Caki2 (cell line): Measurements from ENCODE around the gene EHD1. TPM values are rescaled to one million over a fixed set of nuclear protein-coding genes. Genes with fewer than 3 reads are reported as not detected.

Source experiments
- DNase-seq: peaks from one replicate; pipeline ENCODE4 v3.0.0-alpha.2; 2015; ENCODE audit warnings: low read depth
- in situ Hi-C: cut with HindIII; loops from 2 replicates; pipeline ENCODE4 v1.10.0; 2016; ENCODE audit warnings: low sequenced_read_pairs, low pct_unique_long_range_greater_than_20kb, mixed read lengths
- total RNA-seq: library from RNA; depleted of rRNA; stranded (reverse); fragments of >200 nt; shearing (Covaris generic); gene quantifications from 2 replicates; pipeline ENCODE4 v1.2.3, GENCODE V29; 2014; ENCODE audit warnings: low replicate concordance

Gene EHD1
- total RNA-seq, 1 experiment from 2014 or later = 53.4 TPM

DNA sequence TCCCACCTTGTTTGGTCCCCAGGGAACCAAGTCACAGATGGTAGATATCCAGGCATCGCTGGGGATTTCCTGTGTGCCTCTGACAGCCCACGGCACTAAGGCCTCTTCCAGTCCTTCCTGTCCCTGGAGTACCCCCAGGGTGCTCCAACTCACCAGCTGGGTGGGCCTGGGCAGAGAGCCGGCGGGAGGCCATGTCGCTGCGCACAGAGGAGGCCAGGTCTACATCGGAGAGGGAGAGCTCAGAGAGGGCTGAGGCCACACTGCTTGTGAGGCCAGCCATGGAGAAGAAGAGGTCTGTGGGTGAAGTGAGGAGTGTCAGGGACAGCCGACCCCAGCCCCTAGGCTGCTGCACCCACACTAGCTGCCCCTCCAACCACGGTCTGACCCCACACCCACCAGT lies 33.3 kb upstream of the EHD1 start:
- in situ Hi-C loops = no loop called here
- no peak for DNase-seq

DNA sequence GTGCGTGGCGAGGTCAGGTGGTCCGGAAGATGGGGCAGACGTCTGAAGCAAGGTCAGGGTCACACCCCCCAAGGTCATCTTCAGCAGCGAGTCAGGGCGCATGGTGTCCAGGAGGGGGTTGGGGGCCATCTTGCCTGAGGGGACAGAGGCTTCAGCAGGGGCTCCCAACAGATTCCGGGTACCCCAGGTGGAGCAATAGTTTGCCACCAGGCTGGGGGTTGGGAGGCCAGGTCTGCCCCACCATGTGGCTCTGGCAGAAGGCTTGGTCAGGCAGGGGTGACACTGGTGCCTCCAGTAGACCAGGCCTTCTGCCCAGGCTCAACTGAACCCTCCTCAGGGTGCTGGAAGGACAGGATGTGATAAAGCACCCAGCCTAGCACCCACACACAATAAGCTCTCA lies 32.7 kb upstream of the EHD1 start:
- no peak for DNase-seq
- in situ Hi-C loops = no loop called here

DNA sequence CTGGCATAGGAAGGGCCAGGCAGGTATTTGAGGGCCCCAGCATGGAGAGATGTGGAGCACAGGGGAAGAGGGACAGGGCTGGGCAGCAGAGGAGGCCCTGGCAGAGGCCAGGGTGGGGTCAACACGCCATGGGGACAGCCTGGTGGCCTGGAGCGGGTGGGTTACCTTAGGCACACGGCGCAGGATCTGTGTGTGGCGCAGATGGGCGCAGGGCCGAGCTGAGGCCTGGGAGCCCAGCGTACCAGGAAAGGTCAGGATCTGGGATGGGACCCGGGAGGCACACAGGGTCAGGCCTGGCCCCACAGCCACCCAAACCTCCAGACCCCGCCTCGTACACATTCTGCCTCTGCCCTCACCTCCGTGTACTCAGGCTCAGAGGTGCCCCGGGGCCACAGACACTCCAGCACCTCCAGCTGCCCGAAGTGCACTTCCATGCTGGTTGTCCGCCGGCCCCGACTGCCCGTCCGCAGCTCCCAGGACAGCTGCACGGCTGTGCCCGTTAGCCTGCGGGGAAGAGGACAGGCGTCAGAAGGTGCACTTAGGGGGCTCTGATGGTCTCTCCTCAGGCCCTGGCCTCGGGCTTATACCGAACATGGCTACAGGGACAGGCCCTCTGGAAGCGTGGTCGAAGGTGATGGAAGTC lies 32.2 kb upstream of the EHD1 start:
- in situ Hi-C loops = no loop called here

GRCh38 chr11:64909653-64910343 lies 31.4 kb upstream of the EHD1 start:
- DNase-seq = no peak
- in situ Hi-C loops = no loop called here

More for the DNA sequence above, 32.2 kb upstream of the EHD1 start:
- DNase-seq = no peak

DNA sequence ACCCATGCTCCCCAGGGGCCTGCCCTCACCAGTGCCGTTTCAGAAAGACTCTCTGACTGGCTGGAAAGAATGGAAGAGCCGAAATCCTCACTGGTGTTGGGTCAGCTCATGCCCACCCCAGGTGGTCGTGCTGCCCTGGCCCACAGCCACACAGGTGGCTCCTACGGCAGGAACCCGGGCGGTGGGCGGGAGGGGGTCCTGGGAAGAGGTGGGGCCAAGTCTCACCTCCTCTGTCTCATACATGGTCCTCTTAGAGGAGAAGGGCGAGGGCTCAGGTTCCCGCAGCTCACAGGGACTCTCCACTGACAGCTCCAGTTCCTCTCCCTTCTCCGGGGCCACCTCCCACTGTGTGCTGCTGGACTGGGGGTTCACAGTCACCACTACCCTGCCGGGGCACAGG lies 30.3 kb upstream of the EHD1 start:
- in situ Hi-C loops = no loop called here
- DNase-seq = no peak

DNA sequence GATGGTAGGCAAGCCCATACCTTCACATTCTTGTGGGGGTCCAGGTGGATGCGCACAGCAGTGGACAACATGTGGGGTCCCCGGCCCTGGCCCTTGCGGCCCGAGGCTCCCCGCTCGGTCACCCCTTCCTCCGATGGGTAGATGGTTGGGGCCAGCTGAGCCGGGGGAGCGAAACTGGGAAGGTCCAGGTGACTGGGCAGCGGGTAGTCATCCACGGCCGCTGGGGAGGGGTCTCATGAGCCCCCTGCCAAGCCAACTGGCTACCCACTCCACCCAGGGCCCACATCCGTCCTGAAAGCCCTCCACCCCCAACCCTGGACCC lies 27.9 kb upstream of the EHD1 start:
- in situ Hi-C loops = no loop called here
- no peak for DNase-seq

DNA sequence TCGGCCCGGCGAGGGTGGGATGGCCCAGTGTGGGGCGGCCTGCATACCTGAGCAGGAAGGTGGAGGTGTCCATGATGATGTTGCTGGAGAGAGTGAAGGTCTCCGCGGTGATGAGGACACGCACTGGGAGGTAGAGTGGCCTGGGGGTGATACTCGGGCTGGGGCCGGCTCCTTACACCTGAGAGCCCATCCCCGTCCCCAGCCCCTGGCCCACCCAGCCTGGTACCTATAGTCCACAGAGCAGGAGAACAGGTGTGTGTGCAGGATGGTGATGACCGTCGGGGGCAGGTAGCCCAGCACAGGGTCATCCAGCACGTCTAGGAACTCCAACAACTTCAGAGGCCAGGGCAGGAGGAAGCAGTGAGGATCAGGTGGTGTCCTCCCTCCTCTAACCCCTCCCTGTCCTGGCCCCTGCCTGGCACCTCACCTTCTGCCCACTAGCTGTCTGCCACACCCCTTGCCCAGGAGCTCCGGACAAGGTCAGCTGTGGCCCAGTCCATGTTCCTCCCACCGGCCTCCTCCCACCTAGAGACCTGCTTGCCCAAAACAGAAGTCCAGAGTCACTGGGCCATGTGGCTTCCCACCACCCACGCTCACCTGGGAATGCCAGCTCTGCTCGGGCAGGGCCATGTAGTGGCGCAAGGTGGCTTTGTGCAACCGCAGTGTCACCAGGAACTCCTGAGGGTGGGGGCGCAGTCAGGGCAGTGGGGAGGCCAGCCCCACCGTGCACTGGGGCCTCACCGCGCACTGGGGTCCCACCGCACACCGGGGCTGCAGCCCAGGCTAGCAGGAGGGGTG lies 27.3 kb upstream of the EHD1 start:
- no peak for DNase-seq
- in situ Hi-C loops = no loop called here

GRCh38 chr11:64903291-64903833 lies 24.9 kb upstream of the EHD1 start:
- in situ Hi-C loops = no loop called here
- DNase-seq = no peak

DNA sequence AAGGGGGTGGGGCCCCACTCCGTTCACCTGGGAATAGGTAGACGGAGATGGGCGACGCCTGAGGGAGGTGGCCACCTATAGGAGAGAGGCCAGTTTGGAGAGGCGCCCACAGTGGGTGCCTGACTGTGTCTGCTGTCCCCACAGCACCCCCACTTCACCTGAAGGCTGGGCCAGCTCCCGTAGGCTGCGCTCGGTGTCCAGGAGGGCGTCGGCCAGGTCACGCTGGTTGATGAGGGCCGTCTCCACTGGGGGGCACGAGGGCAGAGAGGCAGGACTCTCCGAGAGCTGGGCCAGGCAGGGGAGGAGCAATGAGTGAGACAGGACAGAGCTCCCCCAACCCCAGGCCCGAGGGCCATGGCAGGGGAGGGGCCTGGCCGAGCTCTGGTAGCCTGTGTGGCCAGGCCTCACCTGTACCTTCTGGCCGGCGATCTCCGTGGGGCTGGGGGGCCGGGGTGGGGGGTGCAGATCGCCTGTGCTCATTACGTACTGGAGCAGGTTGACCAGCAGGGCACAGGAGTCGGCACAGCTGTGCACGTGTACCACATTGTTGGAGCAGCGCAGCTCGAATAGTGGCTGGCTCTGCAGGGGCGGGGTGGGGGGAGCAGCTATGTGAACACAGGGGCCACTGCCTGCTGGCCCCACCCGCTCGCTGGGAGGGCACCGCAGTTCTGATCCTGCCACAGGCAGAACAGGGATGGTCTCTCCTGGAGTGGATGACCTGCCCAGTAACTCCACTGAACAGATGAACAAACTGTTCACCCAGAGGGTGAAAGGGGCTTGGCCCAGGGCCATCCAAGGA lies 23.9 kb upstream of the EHD1 start:
- DNase-seq = no peak
- in situ Hi-C loops = no loop called here

- in situ Hi-C loops = no loop called here
- DNase-seq = no peak
Observed at GRCh38 chr11:64900774-64901173, 22.4 kb upstream of the EHD1 start.

GRCh38 chr11:64900263-64900678 lies 21.9 kb upstream of the EHD1 start:
- DNase-seq = peak; percentile 64
- in situ Hi-C loops = no loop called here

DNA sequence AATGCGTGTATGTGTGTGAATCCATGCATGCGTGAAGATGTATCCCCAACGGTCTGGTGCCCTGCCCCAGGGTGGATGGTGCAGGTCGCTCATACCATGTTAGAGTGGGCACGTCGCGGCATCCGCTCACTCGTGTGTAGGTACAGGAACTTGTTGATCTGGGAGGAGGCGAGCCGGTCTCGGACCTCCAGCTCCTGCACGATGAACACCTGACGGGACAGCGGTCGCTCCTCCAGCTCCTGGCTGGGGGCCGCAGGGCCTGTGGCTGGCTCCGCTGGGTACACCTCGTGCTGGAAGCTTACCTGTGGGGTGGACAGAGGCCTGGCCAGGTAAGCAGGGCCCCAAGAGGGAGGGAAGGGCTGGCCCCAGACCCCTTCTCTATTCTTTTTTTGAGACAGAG lies 20.1 kb upstream of the EHD1 start:
- no peak for DNase-seq
- in situ Hi-C loops = no loop called here

DNA sequence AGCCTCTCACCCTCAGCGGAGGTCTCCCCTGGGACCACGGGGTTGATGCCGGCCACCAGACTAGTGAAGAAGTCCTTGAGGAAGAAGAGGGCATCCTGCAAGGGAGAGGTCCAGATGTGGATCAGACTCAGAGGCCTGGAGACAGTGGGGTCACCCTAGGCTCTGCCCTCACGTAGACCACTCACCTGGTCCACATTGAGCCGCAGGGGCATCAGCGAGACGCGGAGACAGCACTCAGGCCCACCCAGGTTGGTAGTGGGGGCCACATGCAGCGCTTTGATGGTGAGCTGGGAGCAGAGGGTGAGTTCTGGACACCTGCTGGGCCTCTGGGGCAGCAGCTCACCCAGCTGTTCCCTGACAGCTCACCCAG lies 19.6 kb upstream of the EHD1 start:
- DNase-seq = no peak
- in situ Hi-C loops = no loop called here

DNA sequence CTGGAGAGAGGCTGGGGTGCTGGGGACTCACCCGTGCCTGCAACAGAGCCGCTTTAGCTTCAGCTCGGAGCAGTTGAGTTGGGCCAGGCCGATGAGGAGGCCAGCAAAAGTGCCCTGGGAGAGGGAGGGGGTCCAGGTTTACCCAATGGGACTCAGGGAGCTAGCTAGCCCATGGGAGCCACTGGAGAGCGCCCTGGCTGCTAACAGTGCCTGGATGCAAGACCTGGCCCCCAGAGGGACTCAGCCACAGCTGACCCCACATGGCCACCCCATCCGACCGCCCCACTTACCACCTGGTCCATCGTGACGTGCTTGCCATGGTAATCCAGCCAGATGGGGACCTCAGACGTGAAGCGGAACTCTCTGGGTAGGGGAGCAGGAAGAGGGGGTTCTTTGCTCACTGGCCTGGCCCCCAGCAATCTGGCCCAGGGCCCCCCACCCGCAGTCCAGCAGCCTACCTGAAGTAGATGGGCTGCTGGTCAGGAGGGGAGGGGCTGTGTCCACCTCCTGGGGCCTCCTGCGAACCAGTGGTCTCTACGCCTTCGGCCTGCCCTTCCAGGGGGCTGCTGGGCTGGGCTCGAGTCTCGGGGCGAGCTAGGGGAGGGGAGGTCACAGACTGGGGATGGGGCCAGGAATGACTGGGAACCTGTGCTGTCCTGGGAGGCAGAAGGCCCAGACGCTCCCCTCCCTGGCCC lies 19.1 kb upstream of the EHD1 start:
- DNase-seq = no peak
- in situ Hi-C loops = no loop called here

DNA sequence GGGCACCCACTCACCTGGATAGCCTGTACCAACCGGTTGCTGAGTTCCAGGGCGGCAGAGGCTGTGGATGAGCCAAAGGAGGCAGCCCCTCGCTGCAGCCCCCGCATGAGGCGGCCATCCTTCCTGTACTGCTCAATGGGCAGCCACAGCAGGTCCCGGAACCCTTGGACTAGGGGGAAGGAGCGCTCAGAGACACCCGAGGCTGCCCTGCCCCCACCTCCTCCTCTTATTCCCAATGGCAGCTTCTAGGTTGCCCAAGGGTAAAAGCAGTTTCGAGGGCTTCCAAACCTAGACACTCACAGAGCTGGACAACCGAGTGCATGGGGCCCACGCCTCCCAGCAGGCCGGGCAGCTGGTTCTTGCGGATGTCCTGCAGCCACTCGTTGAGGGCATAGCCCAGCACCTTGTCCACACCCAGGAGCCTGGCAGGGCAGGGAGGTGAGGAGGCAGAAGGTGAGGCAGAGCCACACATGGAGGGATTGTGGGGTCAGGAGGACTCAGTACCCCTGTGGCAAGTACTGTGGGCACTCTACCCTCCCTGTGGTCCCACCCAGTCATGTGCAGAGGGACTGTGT lies 18.1 kb upstream of the EHD1 start:
- DNase-seq = no peak
- in situ Hi-C loops = no loop called here

GRCh38 chr11:64894812-64895452 lies 16.5 kb upstream of the EHD1 start:
- DNase-seq = no peak
- in situ Hi-C loops = no loop called here

- peak; percentile 52 for DNase-seq
- in situ Hi-C loops = no loop called here
Observed at GRCh38 chr11:64894070-64894811, 15.8 kb upstream of the EHD1 start.
